Lung (tissue), 12 donors: ENCODE data around the gene TM4SF1. TPM values are rescaled to one million over a fixed set of nuclear protein-coding genes. Genes with fewer than 3 reads are reported as not detected.
"Not testable (repeated sequence)": the region's sequence is repeated elsewhere in the genome, so short reads cannot be mapped to it uniquely, and the experiment has no call there.

ENCODE experiments used
- ATAC-seq: fragments of 200-7000 bp; cut with Tn5 transposase; one replicate; pipeline ENCODE4 v1.9.1; 2020; ENCODE audit warnings: moderate number of reproducible peaks; ENCODE audit not compliant: insufficient read depth, low FRiP score
- DNase-seq, 3 donors: peaks; one replicate each; pipeline ENCODE4 v3.0.0-alpha.2; 2013 to 2017
- H3K27ac ChIP-seq, 2 donors: one replicate each; pipeline ENCODE4 v1.5.1; 2013; ENCODE audit warnings: mild to moderate bottlenecking in 2 of 2, moderate library complexity in 2 of 2, control low read depth in 1 of 2, inconsistent platforms in 1 of 2, low read depth in 1 of 2, low read length in 1 of 2
- H3K27me3 ChIP-seq, 3 donors: one replicate each; pipeline ENCODE4 v1.5.1; 2013; ENCODE audit warnings: low read length in 2 of 3; ENCODE audit not compliant: control insufficient read depth in 3 of 3, insufficient read depth in 3 of 3
- H3K36me3 ChIP-seq, 4 donors: one replicate each; pipeline ENCODE4 v1.5.1; 2013; ENCODE audit warnings: low read length in 4 of 4, mild to moderate bottlenecking in 1 of 4, moderate library complexity in 1 of 4; ENCODE audit not compliant: control insufficient read depth in 4 of 4, insufficient read depth in 4 of 4
- H3K4me1 ChIP-seq, 5 donors: one replicate each; pipeline ENCODE4 v1.5.1; 2013; ENCODE audit warnings: low read length in 5 of 5, mild to moderate bottlenecking in 2 of 5, moderate library complexity in 1 of 5; ENCODE audit not compliant: control insufficient read depth in 5 of 5, insufficient read depth in 5 of 5
- H3K4me3 ChIP-seq: one replicate; pipeline ENCODE4 v1.5.1; 2013; ENCODE audit warnings: mild to moderate bottlenecking, control low read depth, moderate library complexity
- H3K9ac ChIP-seq, 2 donors: one replicate each; pipeline ENCODE4 v1.5.1; 2013; ENCODE audit warnings: low read length in 2 of 2, control low read depth in 1 of 2; ENCODE audit not compliant: insufficient read depth in 1 of 2
- H3K9me3 ChIP-seq, 4 donors: one replicate each; pipeline ENCODE4 v1.5.1; 2013; ENCODE audit warnings: low read length in 3 of 4, mild to moderate bottlenecking in 1 of 4, moderate library complexity in 1 of 4; ENCODE audit not compliant: control insufficient read depth in 4 of 4, insufficient read depth in 3 of 4
- WGBS, 2 donors: extraction: QIAGEN DNeasy Blood & Tissue Kit; methylation state at CpG; one replicate each; pipeline ENCODE4 v1.1.7; 2013; 5-methylcytosine and 5-hydroxymethylcytosine counted together
- polyA plus RNA-seq, 2 donors: library from polyadenylated mRNA; stranded (reverse); fragments of 200-250 nt; gene quantifications; one replicate each; pipeline ENCODE4 v1.2.1, GENCODE V29; 2013
- total RNA-seq, 2 donors: library from RNA; depleted of rRNA in 1 of 2; stranded (reverse); fragments of >200 nt in 1 of 2; gene quantifications; one replicate each; pipeline ENCODE4 v1.2.1, GENCODE V29; 2014 to 2021
- TF ChIP-seq, protein P1 (sequence below): IDR thresholded peaks from 2 replicates; pipeline ENCODE4 v1.5.1; 2012; ENCODE audit warnings: mild to moderate bottlenecking; ENCODE audit errors: control extremely low read depth, extremely low read depth
- donor health status: control.
- donor health status: control.
- donor health status: Bipolar disorder and iron deficiency.
- donor health status: healthy.
- donor health status: DM: yes; HTN: yes; CAD: no.

Gene TM4SF1
- total and polyA plus RNA-seq, 4 donors: 177 to 281 (median 238) TPM

DNA sequence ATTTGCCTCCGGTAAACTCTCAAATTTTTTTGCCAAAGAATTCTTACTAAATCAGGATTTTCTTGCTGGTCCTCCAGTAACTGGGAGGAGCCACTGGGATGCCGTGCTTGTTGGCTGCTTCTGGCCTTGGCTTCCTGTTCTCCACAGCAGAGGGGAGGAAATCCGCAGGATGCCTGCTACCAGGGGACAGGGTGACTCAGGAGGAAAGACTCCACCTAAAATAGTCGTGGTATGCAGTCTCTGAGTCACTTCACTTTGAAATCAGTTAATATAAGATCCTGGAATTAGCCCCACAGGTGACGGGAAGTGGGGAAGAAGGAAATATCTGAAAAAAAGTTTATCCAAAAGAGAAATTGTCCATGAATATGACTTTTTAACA lies 37.5 kb downstream of the TM4SF1 start:
- TF ChIP-seq, protein P1, sequence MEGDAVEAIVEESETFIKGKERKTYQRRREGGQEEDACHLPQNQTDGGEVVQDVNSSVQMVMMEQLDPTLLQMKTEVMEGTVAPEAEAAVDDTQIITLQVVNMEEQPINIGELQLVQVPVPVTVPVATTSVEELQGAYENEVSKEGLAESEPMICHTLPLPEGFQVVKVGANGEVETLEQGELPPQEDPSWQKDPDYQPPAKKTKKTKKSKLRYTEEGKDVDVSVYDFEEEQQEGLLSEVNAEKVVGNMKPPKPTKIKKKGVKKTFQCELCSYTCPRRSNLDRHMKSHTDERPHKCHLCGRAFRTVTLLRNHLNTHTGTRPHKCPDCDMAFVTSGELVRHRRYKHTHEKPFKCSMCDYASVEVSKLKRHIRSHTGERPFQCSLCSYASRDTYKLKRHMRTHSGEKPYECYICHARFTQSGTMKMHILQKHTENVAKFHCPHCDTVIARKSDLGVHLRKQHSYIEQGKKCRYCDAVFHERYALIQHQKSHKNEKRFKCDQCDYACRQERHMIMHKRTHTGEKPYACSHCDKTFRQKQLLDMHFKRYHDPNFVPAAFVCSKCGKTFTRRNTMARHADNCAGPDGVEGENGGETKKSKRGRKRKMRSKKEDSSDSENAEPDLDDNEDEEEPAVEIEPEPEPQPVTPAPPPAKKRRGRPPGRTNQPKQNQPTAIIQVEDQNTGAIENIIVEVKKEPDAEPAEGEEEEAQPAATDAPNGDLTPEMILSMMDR: no peak
- H3K27ac ChIP-seq: peak overlapping the region in 1 of 2 donors; percentile 83
- DNase-seq (peak; percentile 24 to 71 (median 38)), ATAC-seq (peak; percentile 94)
- H3K9ac ChIP-seq: no peak overlapping the region
- H3K9me3 ChIP-seq: no peaks in the 10 kb centered on the region
- H3K4me1 ChIP-seq: peaks cover 0 to 11% (median 4%) of the 10 kb centered on the region in 5 donors
- H3K27me3 ChIP-seq: no peaks in the 10 kb centered on the region
- WGBS, 2 donors: 5 to 6% methylated on average over 5 of the region's 5 CpGs
- no peak overlapping the region for H3K4me3 ChIP-seq
- no peaks in the 10 kb centered on the region for H3K36me3 ChIP-seq

DNA sequence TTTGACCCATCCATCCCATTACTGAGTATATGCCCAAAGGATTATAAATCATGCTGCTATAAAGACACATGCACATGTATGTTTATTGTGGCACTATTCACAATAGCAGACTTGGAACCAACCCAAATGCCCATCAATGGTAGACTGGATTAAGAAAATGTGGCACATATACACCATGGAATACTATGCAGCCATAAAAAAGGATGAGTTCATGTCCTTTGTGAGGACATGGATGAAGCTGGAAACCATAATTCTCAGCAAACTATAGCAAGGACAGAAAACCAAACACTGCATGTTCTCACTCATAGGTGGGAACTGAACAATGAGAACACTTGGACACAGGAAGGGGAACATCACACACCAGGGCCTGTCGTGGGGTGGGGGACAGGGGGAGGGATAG lies 40.0 kb downstream of the TM4SF1 start:
- not testable (repeated sequence) for H3K9me3 ChIP-seq, ATAC-seq, H3K27ac ChIP-seq, DNase-seq, H3K4me3 ChIP-seq, H3K27me3 ChIP-seq, H3K36me3 ChIP-seq, H3K9ac ChIP-seq
- peaks cover 0 to 11% (median 3%) of the 10 kb centered on the region in 5 donors for H3K4me1 ChIP-seq
- WGBS, 2 donors: 70 to 77% methylated on average over 1 of the region's 1 CpG

DNA sequence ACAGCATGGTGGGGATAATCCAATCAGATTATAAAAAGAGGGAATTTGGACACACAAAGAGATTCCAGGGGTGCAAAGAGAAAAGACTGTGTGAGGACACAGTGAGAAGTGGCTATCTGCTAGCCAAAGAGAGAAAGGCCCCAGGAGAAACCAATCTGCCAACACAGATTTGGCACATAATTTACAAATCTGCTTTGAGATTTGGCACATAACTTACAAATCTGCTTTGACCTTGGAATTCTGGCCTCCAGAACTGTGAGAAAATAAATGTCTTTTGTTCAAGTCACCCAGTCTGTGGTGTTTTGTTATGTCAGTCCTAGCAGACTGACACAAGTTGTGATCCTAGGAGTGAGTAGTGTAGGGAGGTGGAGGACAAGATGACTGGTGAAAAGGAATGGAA lies 40.5 kb downstream of the TM4SF1 start:
- peaks cover 0 to 11% (median 3%) of the 10 kb centered on the region in 5 donors for H3K4me1 ChIP-seq
- no peaks in the 10 kb centered on the region for H3K9me3 ChIP-seq
- H3K9ac ChIP-seq: no peak overlapping the region
- no peaks in the 10 kb centered on the region for H3K36me3 ChIP-seq
- DNase-seq (no peak), ATAC-seq (no peak)
- H3K27ac ChIP-seq: no peak overlapping the region
- TF ChIP-seq, protein P1: no peak
- no peaks in the 10 kb centered on the region for H3K27me3 ChIP-seq
- no peak overlapping the region for H3K4me3 ChIP-seq

DNA sequence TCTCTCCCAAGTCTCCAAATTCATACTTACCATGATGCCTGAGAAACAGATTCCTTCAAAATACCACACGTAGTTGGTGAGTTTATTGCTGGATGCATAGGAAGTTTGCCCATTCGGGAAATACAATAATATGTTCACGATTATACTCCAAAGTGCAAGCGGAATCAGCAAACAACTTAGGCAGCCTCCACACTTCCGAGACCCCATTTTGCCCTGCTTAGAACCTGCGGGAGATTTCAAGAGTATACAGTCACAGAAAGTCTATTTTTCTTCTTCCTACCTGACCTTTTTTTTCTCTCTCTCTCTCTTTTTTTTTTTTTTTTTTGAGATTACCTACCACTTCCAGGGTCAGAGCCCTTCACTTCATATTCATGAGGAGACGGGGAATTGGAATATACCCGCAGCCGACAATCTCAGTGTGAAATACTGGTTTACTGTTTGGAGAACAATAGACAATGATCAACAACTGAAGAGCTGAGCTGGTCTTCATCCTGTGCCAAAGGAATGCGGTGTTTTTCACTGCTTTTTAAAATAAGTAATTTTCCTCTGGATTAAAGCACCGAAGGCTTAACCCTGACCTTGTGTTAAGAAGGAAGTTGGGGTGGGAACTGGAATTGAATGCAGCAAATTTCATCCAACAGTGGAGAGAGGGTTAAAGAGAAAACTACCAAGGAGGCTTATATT lies 44.1 kb downstream of the TM4SF1 start, which contains the start of gene TM4SF18:
Gene TM4SF18, minus strand, starts transcription at position 461 of the 684 bp plus-strand sequence. Its CDS starts 254 bp downstream, at position 207.
- H3K9me3 ChIP-seq: no peaks in the 10 kb centered on the region
- H3K4me1 ChIP-seq: peaks cover 0 to 5% (median 0%) of the 10 kb centered on the region in 5 donors
- WGBS, 2 donors: 68 to 78% methylated on average over 11 of the region's 11 CpGs
- peak within 1 kb of the TSS; percentile 40 to 77 for H3K27ac ChIP-seq
- H3K9ac ChIP-seq: no peak within 1 kb of the TSS
- DNase-seq (no peak), ATAC-seq (no peak)
- TF ChIP-seq, protein P1: no peak
- no peaks in the 10 kb centered on the region for H3K36me3 ChIP-seq
- no peak within 1 kb of the TSS for H3K4me3 ChIP-seq
- no peaks in the 10 kb centered on the region for H3K27me3 ChIP-seq
